GM12878 (cell line): ENCODE data around the gene NRG3. TPM values are rescaled to one million over a fixed set of nuclear protein-coding genes. Genes with fewer than 3 reads are reported as not detected.

Experiments used
- ATAC-seq: fragments of 200-7000 bp; cut with Tn5 transposase; 3 replicates; pipeline ENCODE4 v1.9.1; 2020; ENCODE audit warnings: mild to moderate bottlenecking, moderate library complexity
- BruUV-seq: library from RNA; stranded (reverse); fragments of 400-500 nt; replicated peaks from 2 replicates; lab custom pipeline; 2021; lab: Mats Ljungman, UMichigan
- CTCF ChIA-PET: fragments of 300-600 bp; sonication (Branson Sonifier 250); formaldehyde crosslinking; extraction: SDS; loops from one replicate; lab custom pipeline; 2021; ENCODE audit warnings: inconsistent platforms; lab: Yijun Ruan, JAX
- POLR2A ChIA-PET: fragments of 350-600 bp; formaldehyde crosslinking; extraction: SDS; loops from one replicate; lab custom pipeline; 2021; ENCODE audit warnings: inconsistent platforms; lab: Charles Lee
- RAD21 ChIA-PET: fragments of 300-600 bp; sonication (Branson Sonifier 250); formaldehyde crosslinking; loops from one replicate; lab custom pipeline; 2023; ENCODE audit warnings: antibody characterized with exemption; ENCODE audit not compliant: unreplicated experiment; lab: Charles Lee
- SMC1A ChIA-PET: fragments of 300-600 bp; sonication (Branson Sonifier 250); formaldehyde crosslinking; loops from one replicate; lab custom pipeline; 2023; ENCODE audit not compliant: unreplicated experiment, uncharacterized antibody; lab: Charles Lee
- DNase-seq: peaks from one replicate; pipeline ENCODE4 v3.0.0-alpha.2; 2011; ENCODE audit warnings: low read depth, low spot score
- FAIRE-seq: peaks from 3 replicates; lab custom pipeline; 2011; peaks lifted over from hg19 to GRCh38; lab: Jason Lieb, UNC
- H2AFZ ChIP-seq: 2 replicates; pipeline ENCODE4 v1.6.0; 2011; ENCODE audit warnings: low read depth, low read length, control low read depth; ENCODE audit not compliant: control insufficient read depth
- H3K27ac ChIP-seq: 2 replicates; pipeline ENCODE4 v1.5.1; 2011; ENCODE audit warnings: control low read depth; ENCODE audit not compliant: control insufficient read depth, insufficient read depth
- H3K27me3 ChIP-seq, 2 experiments: replicated peaks in 1 of 2; 2 replicates each; pipeline versions ENCODE4 v1.6.0 to v1.6.1; 2011; ENCODE audit warnings: low read length in 1 of 2; ENCODE audit not compliant: control insufficient read depth in 2 of 2, insufficient read depth in 2 of 2
- H3K36me3 ChIP-seq, 2 experiments: 2 replicates each; pipeline ENCODE4 v1.5.1; 2011; ENCODE audit warnings: low read length in 1 of 2; ENCODE audit not compliant: control insufficient read depth in 2 of 2, insufficient read depth in 2 of 2
- H3K4me1 ChIP-seq: 2 replicates; pipeline ENCODE4 v1.6.1; 2011; ENCODE audit warnings: mild to moderate bottlenecking, low read length, moderate library complexity, mixed read lengths; ENCODE audit not compliant: control insufficient read depth, insufficient read depth
- H3K4me2 ChIP-seq: 2 replicates; pipeline ENCODE4 v1.6.0; 2011; ENCODE audit warnings: control low read depth; ENCODE audit not compliant: control insufficient read depth, insufficient read depth
- H3K4me3 ChIP-seq: fragments of 200-600 bp; sonication (generic); 2 replicates; pipeline ENCODE4 v1.5.1; 2016
- H3K79me2 ChIP-seq: 2 replicates; pipeline ENCODE4 v1.6.0; 2011; ENCODE audit warnings: low read length; ENCODE audit not compliant: control insufficient read depth, insufficient read depth
- H3K9ac ChIP-seq: 2 replicates; pipeline ENCODE4 v1.8.0; 2011; ENCODE audit warnings: low read length, control low read depth, mixed read lengths; ENCODE audit not compliant: control insufficient read depth, insufficient read depth
- H3K9me3 ChIP-seq: replicated peaks from 3 replicates; pipeline ENCODE4 v1.5.1; 2011; ENCODE audit warnings: mild to moderate bottlenecking, low read length; ENCODE audit not compliant: control insufficient read depth, insufficient read depth
- H4K20me1 ChIP-seq: 2 replicates; pipeline ENCODE4 v1.6.0; 2011; ENCODE audit not compliant: control insufficient read depth, insufficient read depth
- EGR1 ChIP-seq, 2 experiments: IDR thresholded peaks; 1 replicate in 1 of 2; 2 replicates in 1 of 2; pipeline ENCODE4 v1.6.1; 2011 to 2012; ENCODE audit warnings: low read depth in 2 of 2, low read length in 2 of 2, borderline replicate concordance in 1 of 2, mild to moderate bottlenecking in 1 of 2, moderate library complexity in 1 of 2
- EP300 ChIP-seq, 2 experiments: fragments of 150-350 bp in 1 of 2; IDR thresholded peaks; 2 replicates each; pipeline ENCODE4 v1.6.1; 2011 to 2012; ENCODE audit warnings: low read depth in 2 of 2, low read length in 2 of 2, borderline replicate concordance in 1 of 2, improper control_type of control experiment in 1 of 2, inconsistent platforms in 1 of 2; ENCODE audit not compliant: control insufficient read depth in 1 of 2
- HDAC6 ChIP-seq: fragments of 200-600 bp; sonication (generic); IDR thresholded peaks from one replicate; pipeline ENCODE4 v1.8.0; 2017; ENCODE audit warnings: antibody characterized with exemption; ENCODE audit not compliant: unreplicated experiment
- KDM1A ChIP-seq: fragments of 200-600 bp; sonication (generic); IDR thresholded peaks from 2 replicates; pipeline ENCODE4 v1.6.1; 2016; ENCODE audit warnings: borderline replicate concordance
- MEF2B ChIP-seq: fragments of 450-650 bp; IDR thresholded peaks from 2 replicates; pipeline ENCODE4 v1.6.1; 2018; ENCODE audit warnings: mild to moderate bottlenecking, moderate library complexity; ENCODE audit not compliant: partially characterized antibody, poor library complexity, severe bottlenecking
- MTA2 ChIP-seq: fragments of 450-650 bp; IDR thresholded peaks from 2 replicates; pipeline ENCODE4 v1.6.1; 2016; ENCODE audit warnings: low read depth, mild to moderate bottlenecking, moderate library complexity
- NR2F1 ChIP-seq: fragments of 450-650 bp; conservative IDR thresholded peaks from 2 replicates; pipeline ENCODE4 v1.6.1; 2017; ENCODE audit warnings: mild to moderate bottlenecking
- SIN3A ChIP-seq: IDR thresholded peaks from 2 replicates; pipeline ENCODE4 v1.6.1; 2012; ENCODE audit warnings: low read depth, low read length, improper control_type of control experiment
- SPI1 ChIP-seq: IDR thresholded peaks from 2 replicates; pipeline ENCODE4 v1.6.1; 2011; ENCODE audit warnings: low read depth, mild to moderate bottlenecking, low read length, moderate library complexity, borderline replicate concordance; ENCODE audit not compliant: insufficient read depth
- TCF7 ChIP-seq: IDR thresholded peaks from 2 replicates; pipeline ENCODE4 v1.6.1; 2014; ENCODE audit warnings: antibody characterized with exemption, borderline replicate concordance
- USF1 ChIP-seq: IDR thresholded peaks from 2 replicates; pipeline ENCODE4 v1.6.1; 2011; ENCODE audit warnings: borderline replicate concordance, low read depth, mild to moderate bottlenecking, moderate library complexity, mixed read lengths, low read length; ENCODE audit not compliant: insufficient read depth; ENCODE audit errors: extremely low read length
- ZNF207 ChIP-seq: fragments of 450-650 bp; IDR thresholded peaks from 2 replicates; pipeline ENCODE4 v1.6.1; 2014; ENCODE audit warnings: antibody characterized with exemption, mild to moderate bottlenecking, borderline replicate concordance
- WGBS: methylation state at CpG from one replicate; pipeline ENCODE4 v1.1.6; 2016; ENCODE audit warnings: low lambda C conversion rate; ENCODE audit not compliant: insufficient replicate concordance, insufficient coverage; ENCODE audit errors: missing lambda C conversion rate; 5-methylcytosine and 5-hydroxymethylcytosine counted together
- in situ Hi-C: fragments of 300-500 bp; cut with MboI; formaldehyde crosslinking; loops from 9 replicates; pipeline ENCODE4 v1.14.3; 2018; ENCODE audit warnings: mixed read lengths
- intact Hi-C: fragments of 100-400 bp; cut with micrococcal nuclease; formaldehyde crosslinking; loops from one replicate; pipeline ENCODE4 v1.14.2; 2022; ENCODE audit not compliant: unreplicated experiment
- polyA plus RNA-seq, 11 experiments: library from polyadenylated mRNA; depleted of rRNA in 4 of 11; unstranded in 6 of 11; stranded (reverse) in 5 of 11; fragments of >200 nt; fragmentation: Nextera tagmentation in 4 of 11; fragmentation: Illumina TruSeq in 1 of 11; extraction: Ambion mirVana in 4 of 11; extraction: Trizol in 1 of 11; gene quantifications; 1 replicate in 1 of 11; 2 replicates in 10 of 11; pipeline versions ENCODE4 v1.2.1 to v1.2.3, GENCODE V29; 2011 to 2016; ENCODE audit warnings: inconsistent platforms in 2 of 11, missing spikeins in 2 of 11, low read depth in 1 of 11
- total RNA-seq, 4 experiments: library from RNA; depleted of rRNA in 3 of 4; stranded (reverse); fragments of >200 nt in 3 of 4; fragmentation: Illumina TruSeq in 1 of 4; extraction: Trizol in 1 of 4; gene quantifications; 2 replicates each; pipeline versions ENCODE4 v1.2.1 to v1.2.3, GENCODE V29; 2013 to 2021
- TF ChIP-seq, protein P1 (sequence below), 3 experiments: IDR thresholded peaks in 2 of 3; conservative IDR thresholded peaks in 1 of 3; 2 replicates each; pipeline ENCODE4 v1.5.1; 2011; ENCODE audit warnings: low read depth in 3 of 3, low read length in 3 of 3, mild to moderate bottlenecking in 3 of 3, control low read depth in 2 of 3, moderate library complexity in 2 of 3, inconsistent platforms in 1 of 3, mixed read lengths in 1 of 3; ENCODE audit not compliant: control insufficient read depth in 2 of 3, insufficient read depth in 1 of 3; ENCODE audit errors: extremely low read depth in 1 of 3
- TF ChIP-seq, protein P2 (sequence below): fragments of 150-350 bp; IDR thresholded peaks from 2 replicates; pipeline ENCODE4 v1.6.1; 2016; ENCODE audit warnings: low read depth, low read length

NRG3 gene
- total and polyA plus RNA-seq, 10 of the 15 experiments (the other 5 are each of a cell fraction or from before 2014, with no cell fraction given) = 0.03 to 0.41 (median 0.17) TPM; not detected in 3

- Histone ChIP-seq H3K9me3 (no peaks in the 10 kb centered on the region), H3K9ac (no peak overlapping the region), H3K4me1 (no peaks in the 10 kb centered on the region), H4K20me1 (no peaks in the 10 kb centered on the region), H3K36me3 (no peaks in the 10 kb centered on the region), H2AFZ (no peak overlapping the region), H3K27me3 (no peaks in the 10 kb centered on the region), H3K4me2 (no peak overlapping the region), H3K79me2 (no peaks in the 10 kb centered on the region), H3K4me3 (no peak overlapping the region), H3K27ac (no peak overlapping the region)
- intact Hi-C loops = loop anchor here (1.0 kb wide), 1 partner anchor 227 kb away; no protein-coding TSS in a partner anchor
- SMC1A ChIA-PET = no interaction called here
- FAIRE-seq = no peak
- RAD21 ChIA-PET = interaction anchor here (1.0 to 1.5 kb wide), 2 partner anchors 645 to 1721 kb away, joined by 3 to 4 read pairs; no protein-coding TSS in a partner anchor
- POLR2A ChIA-PET = no interaction called here
- in situ Hi-C loops = no loop called here
- WGBS = 31% methylated on average over 9 of the region's 9 CpGs
- DNase-seq = no peak
- CTCF ChIA-PET = interaction anchor here (1.0 to 2.0 kb wide), 4 partner anchors 433 to 1721 kb away, joined by 3 to 8 read pairs (median 4); no protein-coding TSS in a partner anchor
- ATAC-seq = peak; percentile 81
- BruUV-seq = no TSS peak
- TF ChIP-seq, protein P1, sequence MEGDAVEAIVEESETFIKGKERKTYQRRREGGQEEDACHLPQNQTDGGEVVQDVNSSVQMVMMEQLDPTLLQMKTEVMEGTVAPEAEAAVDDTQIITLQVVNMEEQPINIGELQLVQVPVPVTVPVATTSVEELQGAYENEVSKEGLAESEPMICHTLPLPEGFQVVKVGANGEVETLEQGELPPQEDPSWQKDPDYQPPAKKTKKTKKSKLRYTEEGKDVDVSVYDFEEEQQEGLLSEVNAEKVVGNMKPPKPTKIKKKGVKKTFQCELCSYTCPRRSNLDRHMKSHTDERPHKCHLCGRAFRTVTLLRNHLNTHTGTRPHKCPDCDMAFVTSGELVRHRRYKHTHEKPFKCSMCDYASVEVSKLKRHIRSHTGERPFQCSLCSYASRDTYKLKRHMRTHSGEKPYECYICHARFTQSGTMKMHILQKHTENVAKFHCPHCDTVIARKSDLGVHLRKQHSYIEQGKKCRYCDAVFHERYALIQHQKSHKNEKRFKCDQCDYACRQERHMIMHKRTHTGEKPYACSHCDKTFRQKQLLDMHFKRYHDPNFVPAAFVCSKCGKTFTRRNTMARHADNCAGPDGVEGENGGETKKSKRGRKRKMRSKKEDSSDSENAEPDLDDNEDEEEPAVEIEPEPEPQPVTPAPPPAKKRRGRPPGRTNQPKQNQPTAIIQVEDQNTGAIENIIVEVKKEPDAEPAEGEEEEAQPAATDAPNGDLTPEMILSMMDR (IDR thresholded peaks at IDR 0.05 in 2 of 3, conservative IDR thresholded peaks at IDR 0.05 in 1 of 3; ENCODE audit: control insufficient read depth in 2 of 3, extremely low read depth in 1 of 3, insufficient read depth in 1 of 3, low read depth in 3 of 3, low read length in 3 of 3) = peak in 2 of 3 experiments; percentile 43 to 54; a peak in 3 of 6 replicates
- TF ChIP-seq SIN3A (no peak), TCF7 (no peak), ZNF207 (no peak), KDM1A (no peak), HDAC6 (no peak), EP300 (IDR thresholded peaks at IDR 0.05; ENCODE audit: borderline replicate concordance in 1 of 2, control insufficient read depth in 1 of 2, low read depth in 2 of 2, low read length in 2 of 2) (no peak), EGR1 (IDR thresholded peaks at IDR 0.05; ENCODE audit: borderline replicate concordance in 1 of 2, low read depth in 2 of 2, low read length in 2 of 2) (no peak), SPI1 (no peak), MEF2B (no peak), MTA2 (no peak), NR2F1 (no peak), USF1 (no peak)
- TF ChIP-seq, protein P2, sequence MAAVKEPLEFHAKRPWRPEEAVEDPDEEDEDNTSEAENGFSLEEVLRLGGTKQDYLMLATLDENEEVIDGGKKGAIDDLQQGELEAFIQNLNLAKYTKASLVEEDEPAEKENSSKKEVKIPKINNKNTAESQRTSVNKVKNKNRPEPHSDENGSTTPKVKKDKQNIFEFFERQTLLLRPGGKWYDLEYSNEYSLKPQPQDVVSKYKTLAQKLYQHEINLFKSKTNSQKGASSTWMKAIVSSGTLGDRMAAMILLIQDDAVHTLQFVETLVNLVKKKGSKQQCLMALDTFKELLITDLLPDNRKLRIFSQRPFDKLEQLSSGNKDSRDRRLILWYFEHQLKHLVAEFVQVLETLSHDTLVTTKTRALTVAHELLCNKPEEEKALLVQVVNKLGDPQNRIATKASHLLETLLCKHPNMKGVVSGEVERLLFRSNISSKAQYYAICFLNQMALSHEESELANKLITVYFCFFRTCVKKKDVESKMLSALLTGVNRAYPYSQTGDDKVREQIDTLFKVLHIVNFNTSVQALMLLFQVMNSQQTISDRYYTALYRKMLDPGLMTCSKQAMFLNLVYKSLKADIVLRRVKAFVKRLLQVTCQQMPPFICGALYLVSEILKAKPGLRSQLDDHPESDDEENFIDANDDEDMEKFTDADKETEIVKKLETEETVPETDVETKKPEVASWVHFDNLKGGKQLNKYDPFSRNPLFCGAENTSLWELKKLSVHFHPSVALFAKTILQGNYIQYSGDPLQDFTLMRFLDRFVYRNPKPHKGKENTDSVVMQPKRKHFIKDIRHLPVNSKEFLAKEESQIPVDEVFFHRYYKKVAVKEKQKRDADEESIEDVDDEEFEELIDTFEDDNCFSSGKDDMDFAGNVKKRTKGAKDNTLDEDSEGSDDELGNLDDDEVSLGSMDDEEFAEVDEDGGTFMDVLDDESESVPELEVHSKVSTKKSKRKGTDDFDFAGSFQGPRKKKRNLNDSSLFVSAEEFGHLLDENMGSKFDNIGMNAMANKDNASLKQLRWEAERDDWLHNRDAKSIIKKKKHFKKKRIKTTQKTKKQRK = no peak
Measured at GRCh38 chr10:82150123-82150900, 275.3 kb downstream of the NRG3 start.
